CD4-positive, alpha-beta memory T cell (primary cell): Measurements from ENCODE around the gene ERC2. TPM values are rescaled to one million over a fixed set of nuclear protein-coding genes. Genes with fewer than 3 reads are reported as not detected.

ENCODE experiments used
- CTCF ChIA-PET: fragments of 350-600 bp; sonication (Branson Sonifier 250); formaldehyde crosslinking; loops from one replicate; lab custom pipeline; 2021; ENCODE audit warnings: inconsistent platforms; ENCODE audit not compliant: partially characterized antibody; lab: Charles Lee
- POLR2A ChIA-PET: fragments of 350-600 bp; sonication (Branson Sonifier 250); formaldehyde crosslinking; loops from one replicate; lab custom pipeline; 2021; ENCODE audit not compliant: partially characterized antibody; lab: Charles Lee
- DNase-seq, 5 donors: peaks; one replicate each; pipeline versions ENCODE4 v3.0.0 to v3.0.0-alpha.2; 2020 to 2022; ENCODE audit warnings: mixed read lengths in 1 of 5
- H3K27ac ChIP-seq: one replicate; pipeline ENCODE4 v1.7.0; 2013; ENCODE audit warnings: low read depth, low read length
- H3K27me3 ChIP-seq: 2 replicates; pipeline ENCODE4 v1.7.0; 2013; ENCODE audit warnings: mild to moderate bottlenecking, low read length, moderate library complexity; ENCODE audit not compliant: insufficient read depth
- H3K36me3 ChIP-seq: 2 replicates; pipeline ENCODE4 v1.7.0; 2013; ENCODE audit warnings: mild to moderate bottlenecking, low read length, moderate library complexity; ENCODE audit not compliant: insufficient read depth
- H3K4me1 ChIP-seq: 2 replicates; pipeline ENCODE4 v1.7.0; 2013; ENCODE audit warnings: mild to moderate bottlenecking, low read length, moderate library complexity; ENCODE audit not compliant: insufficient read depth
- H3K4me3 ChIP-seq, 2 donors: one replicate each; pipeline ENCODE4 v1.7.0; 2013; ENCODE audit warnings: low read length in 2 of 2, mild to moderate bottlenecking in 1 of 2
- H3K9me3 ChIP-seq, 2 donors: one replicate each; pipeline ENCODE4 v1.7.0; 2013; ENCODE audit warnings: low read length in 2 of 2, control low read depth in 1 of 2; ENCODE audit not compliant: control insufficient read depth in 1 of 2
- H3K27ac Mint-ChIP-seq, 7 donors: one replicate each; pipeline ENCODE4 v1.8.0; 2020 to 2021; ENCODE audit warnings: mixed read lengths in 7 of 7, mild to moderate bottlenecking in 6 of 7, inconsistent platforms in 3 of 7, moderate library complexity in 3 of 7
- H3K27me3 Mint-ChIP-seq, 2 donors: one replicate each; pipeline ENCODE4 v1.8.0; 2020 to 2021; ENCODE audit warnings: mixed read lengths in 2 of 2
- H3K36me3 Mint-ChIP-seq, 2 donors: one replicate each; pipeline ENCODE4 v1.8.0; 2020 to 2021; ENCODE audit warnings: mixed read lengths in 2 of 2, inconsistent platforms in 1 of 2, mild to moderate bottlenecking in 1 of 2
- H3K4me1 Mint-ChIP-seq, 4 donors: one replicate each; pipeline ENCODE4 v1.8.0; 2020 to 2021; ENCODE audit warnings: mixed read lengths in 4 of 4, mild to moderate bottlenecking in 1 of 4
- H3K4me3 Mint-ChIP-seq, 8 donors: one replicate each; pipeline ENCODE4 v1.8.0; 2020 to 2021; ENCODE audit warnings: mixed read lengths in 8 of 8, mild to moderate bottlenecking in 7 of 8, moderate library complexity in 6 of 8, inconsistent platforms in 3 of 8
- H3K9me3 Mint-ChIP-seq, 8 donors: one replicate each; pipeline ENCODE4 v1.8.0; 2020 to 2021; ENCODE audit warnings: mixed read lengths in 8 of 8, mild to moderate bottlenecking in 5 of 8, inconsistent platforms in 3 of 8, moderate library complexity in 1 of 8
- intact Hi-C: fragments of 100-400 bp; cut with micrococcal nuclease; formaldehyde crosslinking; loops from one replicate; pipeline ENCODE4 v1.15.1; 2023
- polyA plus RNA-seq, 2 donors: library from polyadenylated mRNA; unstranded; fragments of 300-500 nt; fragmentation: Illumina TruSeq; gene quantifications; one replicate each; pipeline ENCODE4 v1.2.3, GENCODE V29; 2021
- total RNA-seq, 2 experiments: library from RNA; stranded (reverse); gene quantifications; one replicate each; pipeline ENCODE4 v1.2.3, GENCODE V29; 2021

The ERC2 gene
- total and polyA plus RNA-seq, 4 experiments from 2014 or later, result not detected

- H3K27me3 Mint-ChIP-seq, result no peaks in the 10 kb centered on the region
- no peak overlapping the region for H3K27ac ChIP-seq
- H3K4me1 Mint-ChIP-seq, result no peaks in the 10 kb centered on the region
- H3K36me3 Mint-ChIP-seq, result no peaks in the 10 kb centered on the region
- no peak overlapping the region for H3K4me3 ChIP-seq
- DNase-seq, result no peak
- H3K27ac Mint-ChIP-seq, result no peak overlapping the region
- H3K4me1 ChIP-seq, result no peaks in the 10 kb centered on the region
- H3K9me3 ChIP-seq, result no peaks in the 10 kb centered on the region
- POLR2A ChIA-PET, result no interaction called here
- intact Hi-C loops, result no loop called here
- no peak overlapping the region for H3K4me3 Mint-ChIP-seq
- no peaks in the 10 kb centered on the region for H3K27me3 ChIP-seq
- H3K9me3 Mint-ChIP-seq, result peaks cover 0 to 18% (median 4%) of the 10 kb centered on the region in 8 donors
- no peaks in the 10 kb centered on the region for H3K36me3 ChIP-seq
- CTCF ChIA-PET, result no interaction called here
Observed at GRCh38 chr3:56157693-56158362, 310.4 kb downstream of the ERC2 start.

- Mint-ChIP-seq H3K27ac (no peak overlapping the region), H3K9me3 (peaks cover 0 to 3% (median 0%) of the 10 kb centered on the region in 8 donors), H3K4me1 (no peaks in the 10 kb centered on the region), H3K27me3 (no peaks in the 10 kb centered on the region), H3K36me3 (no peaks in the 10 kb centered on the region), H3K4me3 (no peak overlapping the region)
- intact Hi-C loops, result no loop called here
- no peaks in the 10 kb centered on the region for H3K4me1 ChIP-seq
- H3K27me3 ChIP-seq, result no peaks in the 10 kb centered on the region
- H3K9me3 ChIP-seq, result no peaks in the 10 kb centered on the region
- ChIA-PET CTCF (no interaction called here), POLR2A (no interaction called here)
- no peak overlapping the region for H3K4me3 ChIP-seq
- DNase-seq, result no peak
- no peaks in the 10 kb centered on the region for H3K36me3 ChIP-seq
- no peak overlapping the region for H3K27ac ChIP-seq
Observed at GRCh38 chr3:56154297-56154696, 314.0 kb downstream of the ERC2 start.

- Mint-ChIP-seq H3K36me3 (no peaks in the 10 kb centered on the region), H3K9me3 (peaks cover 0 to under 1% (median 0%) of the 10 kb centered on the region in 8 donors), H3K4me3 (no peak overlapping the region), H3K4me1 (no peaks in the 10 kb centered on the region), H3K27ac (no peak overlapping the region), H3K27me3 (peaks cover 0 to 2% of the 10 kb centered on the region in 2 donors)
- Histone ChIP-seq H3K27me3 (no peaks in the 10 kb centered on the region), H3K36me3 (no peaks in the 10 kb centered on the region), H3K27ac (no peak overlapping the region), H3K9me3 (no peaks in the 10 kb centered on the region), H3K4me1 (no peaks in the 10 kb centered on the region), H3K4me3 (no peak overlapping the region)
- intact Hi-C loops, result no loop called here
- POLR2A ChIA-PET, result no interaction called here
- CTCF ChIA-PET, result no interaction called here
- no peak for DNase-seq
Observed at GRCh38 chr3:56147354-56147753, 320.9 kb downstream of the ERC2 start.

GRCh38 chr3:56145410-56145809 is 322.9 kb downstream of the ERC2 start:
- Mint-ChIP-seq H3K27me3 (peaks cover 0 to 2% of the 10 kb centered on the region in 2 donors), H3K4me1 (no peaks in the 10 kb centered on the region), H3K4me3 (no peak overlapping the region), H3K27ac (no peak overlapping the region), H3K36me3 (no peaks in the 10 kb centered on the region), H3K9me3 (peaks cover 0 to 3% (median 0%) of the 10 kb centered on the region in 8 donors)
- intact Hi-C loops, result no loop called here
- Histone ChIP-seq H3K27me3 (no peaks in the 10 kb centered on the region), H3K9me3 (no peaks in the 10 kb centered on the region), H3K36me3 (no peaks in the 10 kb centered on the region), H3K4me1 (no peaks in the 10 kb centered on the region), H3K27ac (no peak overlapping the region), H3K4me3 (no peak overlapping the region)
- DNase-seq, result no peak
- ChIA-PET CTCF (no interaction called here), POLR2A (no interaction called here)

- no peaks in the 10 kb centered on the region for H3K36me3 ChIP-seq
- Mint-ChIP-seq H3K4me1 (no peaks in the 10 kb centered on the region), H3K9me3 (peaks cover 0 to 4% (median 0%) of the 10 kb centered on the region in 8 donors), H3K27ac (no peak overlapping the region), H3K27me3 (peaks cover 0 to 2% of the 10 kb centered on the region in 2 donors), H3K4me3 (no peak overlapping the region), H3K36me3 (no peaks in the 10 kb centered on the region)
- no peaks in the 10 kb centered on the region for H3K27me3 ChIP-seq
- intact Hi-C loops, result no loop called here
- no peaks in the 10 kb centered on the region for H3K9me3 ChIP-seq
- no peak overlapping the region for H3K4me3 ChIP-seq
- ChIA-PET CTCF (no interaction called here), POLR2A (no interaction called here)
- H3K27ac ChIP-seq, result no peak overlapping the region
- no peaks in the 10 kb centered on the region for H3K4me1 ChIP-seq
- no peak for DNase-seq
Observed at GRCh38 chr3:56144805-56145204, 323.5 kb downstream of the ERC2 start.

- Histone ChIP-seq H3K4me3 (no peak overlapping the region), H3K36me3 (no peaks in the 10 kb centered on the region), H3K9me3 (no peaks in the 10 kb centered on the region), H3K4me1 (no peaks in the 10 kb centered on the region), H3K27me3 (no peaks in the 10 kb centered on the region), H3K27ac (no peak overlapping the region)
- Mint-ChIP-seq H3K9me3 (peaks cover 0 to 4% (median 0%) of the 10 kb centered on the region in 8 donors), H3K27ac (no peak overlapping the region), H3K4me1 (no peaks in the 10 kb centered on the region), H3K36me3 (no peaks in the 10 kb centered on the region), H3K4me3 (no peak overlapping the region), H3K27me3 (no peaks in the 10 kb centered on the region)
- ChIA-PET CTCF (no interaction called here), POLR2A (no interaction called here)
- no peak for DNase-seq
- intact Hi-C loops, result no loop called here
Observed at GRCh38 chr3:56137415-56137814, 330.9 kb downstream of the ERC2 start.

- no peak overlapping the region for H3K27ac Mint-ChIP-seq
- H3K4me3 Mint-ChIP-seq, result no peak overlapping the region
- intact Hi-C loops, result no loop called here
- H3K27me3 ChIP-seq, result no peaks in the 10 kb centered on the region
- DNase-seq, result no peak
- H3K9me3 ChIP-seq, result no peaks in the 10 kb centered on the region
- H3K4me3 ChIP-seq, result no peak overlapping the region
- no peak overlapping the region for H3K27ac ChIP-seq
- H3K36me3 Mint-ChIP-seq, result no peaks in the 10 kb centered on the region
- ChIA-PET CTCF (no interaction called here), POLR2A (interaction anchor here (0.6 kb wide), 1 partner anchor 151 kb away, joined by 3 read pairs; no protein-coding TSS in a partner anchor)
- no peaks in the 10 kb centered on the region for H3K4me1 Mint-ChIP-seq
- H3K9me3 Mint-ChIP-seq, result peaks cover 0 to 3% (median 0%) of the 10 kb centered on the region in 8 donors
- H3K4me1 ChIP-seq, result no peaks in the 10 kb centered on the region
- no peaks in the 10 kb centered on the region for H3K27me3 Mint-ChIP-seq
- no peaks in the 10 kb centered on the region for H3K36me3 ChIP-seq
Observed at GRCh38 chr3:56136514-56136913, 331.8 kb downstream of the ERC2 start.
